Measurements from ENCODE around the gene RELN. TPM values are rescaled to one million over a fixed set of nuclear protein-coding genes. Genes with fewer than 3 reads are reported as not detected.

The RELN gene
- total and polyA plus RNA-seq, 8 donors = 0.08 to 1.4 (median 0.64) TPM

GRCh38 chr7:103772171-103772773 lies 217.2 kb downstream of the RELN start:
- Histone ChIP-seq H3K9me3 (no peaks in the 10 kb centered on the region), H3K27me3 (no peaks in the 10 kb centered on the region), H3K4me3 (no peak overlapping the region), H3K4me1 (no peaks in the 10 kb centered on the region), H3K27ac (no peak overlapping the region), H3K36me3 (no peaks in the 10 kb centered on the region)
- TF ChIP-seq CTCF (IDR thresholded peaks at IDR 0.05) = no peak
- DNase-seq = no peak
- ATAC-seq = no peak
- 67 to 70% methylated on average over 2 of the region's 2 CpGs for WGBS, 2 donors
- intact Hi-C loops (cut with DNase I) = no loop called here
- no peak for FAIRE-seq

- Histone ChIP-seq H3K4me3 (no peak overlapping the region), H3K4me1 (no peaks in the 10 kb centered on the region), H3K27me3 (no peaks in the 10 kb centered on the region), H3K27ac (no peak overlapping the region), H3K9me3 (no peaks in the 10 kb centered on the region), H3K36me3 (no peaks in the 10 kb centered on the region)
- ATAC-seq (no peak), DNase-seq (no peak), FAIRE-seq (no peak)
- intact Hi-C loops (cut with DNase I) = no loop called here
- WGBS, 2 donors = 86 to 90% methylated on average over 2 of the region's 2 CpGs
- TF ChIP-seq CTCF (IDR thresholded peaks at IDR 0.05) = no peak
Measured at GRCh38 chr7:103771294-103771693, 218.2 kb downstream of the RELN start.

- Histone ChIP-seq H3K4me3 (no peak overlapping the region), H3K27me3 (no peaks in the 10 kb centered on the region), H3K4me1 (no peaks in the 10 kb centered on the region), H3K36me3 (no peaks in the 10 kb centered on the region), H3K27ac (no peak overlapping the region), H3K9me3 (no peaks in the 10 kb centered on the region)
- 51 to 66% methylated on average over 5 of the region's 5 CpGs for WGBS, 2 donors
- DNase-seq (no peak), FAIRE-seq (no peak), ATAC-seq (peak in 1 of 4 donors; percentile 18)
- intact Hi-C loops (cut with DNase I) = no loop called here
- no peak for TF ChIP-seq CTCF (IDR thresholded peaks at IDR 0.05)
Measured at GRCh38 chr7:103766660-103767059, 222.8 kb downstream of the RELN start.

- Histone ChIP-seq H3K27me3 (no peaks in the 10 kb centered on the region), H3K4me3 (no peak overlapping the region), H3K9me3 (no peaks in the 10 kb centered on the region), H3K27ac (no peak overlapping the region), H3K4me1 (no peaks in the 10 kb centered on the region), H3K36me3 (no peaks in the 10 kb centered on the region)
- no peak for FAIRE-seq
- intact Hi-C loops (cut with DNase I) = no loop called here
- DNase-seq = no peak
- 78 to 85% methylated on average over 3 of the region's 3 CpGs for WGBS, 2 donors
- TF ChIP-seq CTCF (IDR thresholded peaks at IDR 0.05) = no peak
- no peak for ATAC-seq
Measured at GRCh38 chr7:103765901-103766300, 223.6 kb downstream of the RELN start.

GRCh38 chr7:103764901-103765300 lies 224.6 kb downstream of the RELN start:
- H3K4me1 ChIP-seq = no peaks in the 10 kb centered on the region
- no peak for ATAC-seq
- 79 to 86% methylated on average over 8 of the region's 8 CpGs for WGBS, 2 donors
- no peaks in the 10 kb centered on the region for H3K36me3 ChIP-seq
- H3K4me3 ChIP-seq = no peak overlapping the region
- H3K27ac ChIP-seq = no peak overlapping the region
- DNase-seq = no peak
- no peaks in the 10 kb centered on the region for H3K9me3 ChIP-seq
- FAIRE-seq = no peak
- intact Hi-C loops (cut with DNase I) = no loop called here
- no peaks in the 10 kb centered on the region for H3K27me3 ChIP-seq
- TF ChIP-seq CTCF (IDR thresholded peaks at IDR 0.05) = no peak

Measured in pancreas (tissue), 10 donors.